SJCRH30 (cell line): ENCODE results near the gene CSNK1A1L. TPM values are rescaled to one million over a fixed set of nuclear protein-coding genes. Genes with fewer than 3 reads are reported as not detected.
A peak's percentile ranks its signal among the peaks of the same experiment; 100 is the strongest.
"Not testable (repeated sequence)": the region's sequence is repeated elsewhere in the genome, so short reads cannot be mapped to it uniquely, and the experiment has no call there.

Source experiments
- DNase-seq, 2 experiments: peaks; one replicate each; pipeline ENCODE4 v3.0.0-alpha.2; 2015 to 2020
- H3K27ac ChIP-seq: fragments of 250-450 bp; sonication (Bioruptor Pico); 2 replicates; pipeline ENCODE4 v1.5.1; 2020; ENCODE audit warnings: mild to moderate bottlenecking, moderate library complexity
- H3K27me3 ChIP-seq: fragments of 250-450 bp; sonication (Bioruptor Pico); 2 replicates; pipeline ENCODE4 v1.5.1; 2020; ENCODE audit warnings: mild to moderate bottlenecking, moderate library complexity
- H3K36me3 ChIP-seq: fragments of 250-450 bp; sonication (Bioruptor Pico); 2 replicates; pipeline ENCODE4 v1.5.1; 2020; ENCODE audit warnings: mild to moderate bottlenecking, moderate library complexity
- H3K4me1 ChIP-seq: fragments of 250-450 bp; sonication (Bioruptor Pico); 2 replicates; pipeline ENCODE4 v1.5.1; 2020; ENCODE audit warnings: mild to moderate bottlenecking, moderate library complexity
- H3K4me3 ChIP-seq: fragments of 250-450 bp; sonication (Bioruptor Pico); 2 replicates; pipeline ENCODE4 v1.5.1; 2020; ENCODE audit warnings: mild to moderate bottlenecking, moderate library complexity
- H3K9me3 ChIP-seq: fragments of 250-450 bp; sonication (Bioruptor Pico); replicated peaks from 2 replicates; pipeline ENCODE4 v1.5.1; 2020; ENCODE audit warnings: mild to moderate bottlenecking, moderate library complexity
- total RNA-seq: library from RNA; depleted of rRNA; stranded (reverse); fragments of >200 nt; shearing (Covaris generic); gene quantifications from 2 replicates; pipeline ENCODE4 v1.2.3, GENCODE V29; 2014; rRNA removed

Gene CSNK1A1L
- total RNA-seq, 1 experiment from 2014 or later = not detected

DNA sequence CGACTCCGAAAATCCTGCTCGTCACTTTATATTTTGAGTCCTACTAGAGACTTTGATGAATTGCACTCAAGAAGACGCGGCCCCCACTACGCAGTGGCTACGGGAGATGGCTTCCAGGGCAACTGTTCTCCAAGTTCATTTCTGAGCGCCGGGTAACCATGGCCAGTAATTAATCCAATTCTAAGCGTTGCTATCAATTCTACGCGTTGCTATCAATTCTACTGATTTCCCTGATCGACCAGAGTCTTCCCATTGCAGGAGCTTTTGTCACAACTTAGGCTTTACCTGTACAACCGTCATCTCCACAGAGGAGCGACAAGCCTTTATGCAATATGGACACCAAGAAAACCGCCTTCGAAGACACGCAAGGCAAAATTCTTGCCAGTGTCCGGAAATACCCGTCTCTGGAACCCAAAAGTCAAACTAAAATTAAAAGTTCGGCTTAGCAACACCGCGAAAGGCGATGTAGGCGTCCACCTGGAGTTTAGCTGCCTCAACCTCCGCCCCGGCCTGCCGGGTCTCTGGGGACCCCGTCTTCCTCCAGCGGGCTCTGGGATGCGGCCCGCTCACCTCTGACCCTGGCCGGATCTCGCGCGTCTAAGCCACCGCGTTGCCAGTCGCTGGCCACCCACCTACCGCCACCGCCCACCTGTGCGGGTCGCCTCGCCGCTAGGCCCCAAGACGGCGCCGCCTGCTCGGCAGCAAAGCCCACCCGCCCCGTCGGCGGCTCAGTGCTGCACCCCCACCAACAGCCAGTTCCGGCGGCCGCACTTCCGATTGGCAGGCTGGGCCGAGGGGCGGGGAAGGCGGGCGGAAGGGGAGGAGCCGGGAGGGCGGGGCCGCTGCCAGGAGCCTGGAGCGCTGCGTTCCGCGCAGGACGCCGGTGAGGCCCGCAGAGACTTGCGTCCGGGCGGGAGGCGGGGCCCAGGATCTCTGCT is 46.3 kb downstream of the CSNK1A1L start, which contains the start of gene SUPT20H:
SUPT20H (minus strand) TSS at position 779 of the 938 bp plus-strand sequence. CDS start 8,198 bp downstream, outside the sequence.
- no peaks in the 10 kb centered on the region for H3K4me1 ChIP-seq
- peak within 1 kb of the TSS; percentile 86 for H3K4me3 ChIP-seq
- peaks cover 4% of the 10 kb centered on the region for H3K36me3 ChIP-seq
- H3K27me3 ChIP-seq = no peaks in the 10 kb centered on the region
- peak; percentile 96 for DNase-seq
- H3K27ac ChIP-seq = peak within 1 kb of the TSS; percentile 69
- H3K9me3 ChIP-seq = peaks cover 3% of the 10 kb centered on the region; the same call in 1 of the 2 replicates

DNA sequence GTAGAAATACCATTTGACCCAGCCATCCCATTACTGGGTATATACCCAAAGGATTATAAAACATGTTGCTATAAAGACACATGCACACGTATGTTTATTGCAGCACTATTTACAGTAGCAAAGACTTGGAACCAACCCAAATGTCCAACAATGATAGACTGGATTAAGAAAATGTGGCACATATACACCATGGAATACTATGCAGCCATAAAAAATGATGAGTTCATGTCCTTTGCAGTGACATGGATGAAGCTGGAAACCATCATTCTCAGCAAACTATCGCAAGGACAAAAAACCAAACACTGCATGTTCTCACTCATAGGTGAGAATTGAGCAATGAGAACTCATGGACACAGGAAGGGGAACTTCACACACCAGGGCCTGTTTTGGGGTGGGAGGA is 49.2 kb downstream of the CSNK1A1L start:
- H3K9me3 ChIP-seq, H3K27me3 ChIP-seq, DNase-seq, H3K4me3 ChIP-seq, H3K27ac ChIP-seq, H3K4me1 ChIP-seq: not testable (repeated sequence)
- H3K36me3 ChIP-seq = peaks cover 12% of the 10 kb centered on the region

Other genes starting within 250 kb of the CSNK1A1L start
- 14.4 and 17.8 TPM in 2 replicates for gene SMAD9, start 185.4 kb downstream of the CSNK1A1L start, total RNA-seq
- 41.2 and 43.1 TPM in 2 replicates for gene ALG5, start 106.3 kb downstream of the CSNK1A1L start, total RNA-seq
- 108 TPM in 2 replicates for gene EXOSC8, start 104.9 kb downstream of the CSNK1A1L start, total RNA-seq
- 72.6 and 88.7 TPM in 2 replicates for gene SUPT20H, start 46.0 kb downstream of the CSNK1A1L start, total RNA-seq